Stimulated activated naive CD8-positive, alpha-beta T cell treated with anti-CD3 and anti-CD28 coated beads, Interleukin-15, amount 100 ng/mL, for 72 hours (primary cell): ENCODE measurements around the gene POM121.
"Not testable (repeated sequence)": the region's sequence is repeated elsewhere in the genome, so short reads cannot be mapped to it uniquely, and the experiment has no call there.

Experiments
- ATAC-seq: fragments of 150-1000 bp; cut with Tn5 transposase; 2 replicates; pipeline ENCODE4 v1.10.0; 2021; ENCODE audit warnings: mild to moderate bottlenecking, moderate library complexity
- DNase-seq, 2 donors: peaks; one replicate each; pipeline ENCODE4 v3.0.0; 2021 to 2022
- H3K27ac Mint-ChIP-seq, 2 donors: one replicate each; pipeline ENCODE4 v1.8.0; 2022; ENCODE audit warnings: mild to moderate bottlenecking in 2 of 2, mixed read lengths in 2 of 2, moderate library complexity in 2 of 2
- H3K27me3 Mint-ChIP-seq: one replicate; pipeline ENCODE4 v1.8.0; 2022; ENCODE audit warnings: mixed read lengths
- H3K4me1 Mint-ChIP-seq: one replicate; pipeline ENCODE4 v1.8.0; 2022; ENCODE audit warnings: mild to moderate bottlenecking, mixed read lengths
- H3K4me3 Mint-ChIP-seq, 2 donors: one replicate each; pipeline ENCODE4 v1.8.0; 2022; ENCODE audit warnings: mild to moderate bottlenecking in 2 of 2, mixed read lengths in 2 of 2, moderate library complexity in 1 of 2
- H3K9me3 Mint-ChIP-seq, 2 donors: one replicate each; pipeline ENCODE4 v1.8.0; 2022; ENCODE audit warnings: mixed read lengths in 2 of 2

POM121 gene

GRCh38 chr7:72942022-72942705 is 17.3 kb downstream of the POM121 start:
- H3K27me3 Mint-ChIP-seq, H3K4me3 Mint-ChIP-seq, H3K4me1 Mint-ChIP-seq, H3K27ac Mint-ChIP-seq, ATAC-seq, H3K9me3 Mint-ChIP-seq, DNase-seq: not testable (repeated sequence)

GRCh38 chr7:72942956-72943355 is 18.1 kb downstream of the POM121 start:
- not testable (repeated sequence) for H3K4me1 Mint-ChIP-seq, H3K27ac Mint-ChIP-seq, H3K27me3 Mint-ChIP-seq, DNase-seq, H3K9me3 Mint-ChIP-seq, ATAC-seq
- peak overlapping the region in 1 of 2 donors; percentile 4 for H3K4me3 Mint-ChIP-seq

- not testable (repeated sequence) for H3K4me3 Mint-ChIP-seq, H3K27ac Mint-ChIP-seq
- ATAC-seq = peak; percentile 6
These were observed 20.0 kb downstream of the POM121 start for GRCh38 chr7:72944937-72945336.

DNA sequence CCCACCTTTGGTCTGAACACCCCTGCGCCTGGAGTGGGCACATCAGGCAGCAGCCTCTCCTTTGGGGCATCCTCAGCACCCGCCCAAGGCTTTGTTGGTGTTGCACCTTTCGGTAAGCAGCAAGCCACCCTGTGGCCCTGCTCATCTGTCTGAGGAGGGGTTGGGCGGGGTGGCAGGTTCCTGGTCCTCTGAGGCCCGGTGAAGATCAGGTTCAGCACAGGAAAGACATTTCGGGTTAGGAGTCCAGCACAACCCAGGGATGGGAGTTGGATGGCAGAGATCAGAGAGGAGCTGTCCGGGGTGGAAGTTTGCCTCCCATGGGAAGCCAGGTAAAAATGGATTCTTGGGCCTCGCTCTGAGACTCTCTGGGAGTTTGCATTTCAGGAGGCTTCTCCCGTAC is 20.7 kb downstream of the POM121 start:
- not testable (repeated sequence) for H3K9me3 Mint-ChIP-seq, H3K4me1 Mint-ChIP-seq, H3K27me3 Mint-ChIP-seq, H3K4me3 Mint-ChIP-seq, DNase-seq, ATAC-seq
- peak overlapping the region in 1 of 2 donors; percentile 38 for H3K27ac Mint-ChIP-seq

More at GRCh38 chr7:72944937-72945336, 20.0 kb downstream of the POM121 start:
- H3K27me3 Mint-ChIP-seq, DNase-seq, H3K4me1 Mint-ChIP-seq, H3K9me3 Mint-ChIP-seq: not testable (repeated sequence)

DNA sequence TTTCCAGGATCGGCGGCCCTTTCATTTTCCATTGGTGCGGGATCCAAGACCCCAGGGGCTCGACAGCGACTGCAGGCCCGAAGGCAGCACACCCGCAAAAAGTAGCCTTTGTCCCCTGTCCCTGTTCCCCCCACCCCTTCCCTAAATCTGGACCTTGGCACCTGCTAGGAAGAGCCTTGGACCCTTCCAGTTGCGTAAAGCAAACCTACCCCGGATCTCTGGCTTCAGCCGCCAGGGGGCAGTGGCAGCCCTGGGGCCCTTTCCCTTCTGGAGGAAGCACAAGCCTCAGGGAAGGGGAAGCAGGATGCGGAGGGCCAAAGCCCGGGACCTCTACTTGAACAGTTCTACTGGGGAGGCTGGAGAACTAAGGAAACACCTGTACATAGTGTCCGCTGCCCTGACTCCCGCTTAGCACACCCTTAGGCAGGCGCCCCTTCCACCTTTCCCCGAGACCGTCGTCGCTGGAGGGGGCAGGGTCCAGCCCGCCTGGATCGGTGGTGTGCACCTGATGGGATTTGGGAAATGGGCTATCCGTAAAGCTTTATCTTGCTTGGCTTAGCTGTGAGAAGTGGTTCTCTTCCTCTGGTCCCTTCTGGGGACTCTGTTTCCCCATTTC is 21.3 kb downstream of the POM121 start:
- not testable (repeated sequence) for DNase-seq, ATAC-seq, H3K4me1 Mint-ChIP-seq, H3K27ac Mint-ChIP-seq, H3K27me3 Mint-ChIP-seq, H3K9me3 Mint-ChIP-seq, H3K4me3 Mint-ChIP-seq

GRCh38 chr7:72948714-72949113 is 23.8 kb downstream of the POM121 start:
- ATAC-seq, H3K27ac Mint-ChIP-seq: not testable (repeated sequence)

DNA sequence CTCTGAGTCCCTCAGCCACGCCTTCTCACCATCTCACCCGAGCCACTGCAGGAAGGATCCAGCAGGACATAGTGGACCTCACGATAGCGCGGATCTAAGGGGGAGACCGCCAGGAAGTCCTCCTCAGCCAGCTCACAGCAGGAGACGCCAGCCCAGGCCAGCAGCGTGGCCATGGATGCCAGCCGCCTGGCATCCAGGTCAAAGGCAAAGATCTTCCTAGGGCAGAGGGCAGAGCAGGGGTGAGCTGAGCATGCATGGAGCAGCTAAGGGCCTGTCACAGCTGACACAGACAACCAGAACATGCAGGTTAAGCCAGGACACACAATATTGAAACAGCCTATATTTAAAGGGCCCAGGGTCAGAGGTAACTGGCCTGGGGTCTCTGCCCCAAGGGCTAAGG is 24.4 kb downstream of the POM121 start:
- not testable (repeated sequence) for H3K4me3 Mint-ChIP-seq, H3K27me3 Mint-ChIP-seq, H3K9me3 Mint-ChIP-seq, DNase-seq, ATAC-seq, H3K27ac Mint-ChIP-seq, H3K4me1 Mint-ChIP-seq

More at GRCh38 chr7:72948714-72949113, 23.8 kb downstream of the POM121 start:
- not testable (repeated sequence) for H3K27me3 Mint-ChIP-seq, H3K4me1 Mint-ChIP-seq, H3K9me3 Mint-ChIP-seq, DNase-seq, H3K4me3 Mint-ChIP-seq

GRCh38 chr7:72949686-72950085 is 24.8 kb downstream of the POM121 start:
- not testable (repeated sequence) for H3K9me3 Mint-ChIP-seq, H3K4me3 Mint-ChIP-seq, DNase-seq, ATAC-seq, H3K27me3 Mint-ChIP-seq, H3K4me1 Mint-ChIP-seq
- peak overlapping the region in 1 of 2 donors; percentile 87 for H3K27ac Mint-ChIP-seq

GRCh38 chr7:72950432-72950831 is 25.5 kb downstream of the POM121 start:
- not testable (repeated sequence) for H3K4me1 Mint-ChIP-seq, H3K9me3 Mint-ChIP-seq, H3K27ac Mint-ChIP-seq, H3K27me3 Mint-ChIP-seq, DNase-seq, H3K4me3 Mint-ChIP-seq, ATAC-seq

GRCh38 chr7:72953901-72954562 is 29.1 kb downstream of the POM121 start:
- ATAC-seq = peak; percentile 73
- not testable (repeated sequence) for H3K9me3 Mint-ChIP-seq, H3K4me1 Mint-ChIP-seq, DNase-seq, H3K27ac Mint-ChIP-seq, H3K27me3 Mint-ChIP-seq
- peak overlapping the region in 1 of 2 donors; percentile 47 for H3K4me3 Mint-ChIP-seq

DNA sequence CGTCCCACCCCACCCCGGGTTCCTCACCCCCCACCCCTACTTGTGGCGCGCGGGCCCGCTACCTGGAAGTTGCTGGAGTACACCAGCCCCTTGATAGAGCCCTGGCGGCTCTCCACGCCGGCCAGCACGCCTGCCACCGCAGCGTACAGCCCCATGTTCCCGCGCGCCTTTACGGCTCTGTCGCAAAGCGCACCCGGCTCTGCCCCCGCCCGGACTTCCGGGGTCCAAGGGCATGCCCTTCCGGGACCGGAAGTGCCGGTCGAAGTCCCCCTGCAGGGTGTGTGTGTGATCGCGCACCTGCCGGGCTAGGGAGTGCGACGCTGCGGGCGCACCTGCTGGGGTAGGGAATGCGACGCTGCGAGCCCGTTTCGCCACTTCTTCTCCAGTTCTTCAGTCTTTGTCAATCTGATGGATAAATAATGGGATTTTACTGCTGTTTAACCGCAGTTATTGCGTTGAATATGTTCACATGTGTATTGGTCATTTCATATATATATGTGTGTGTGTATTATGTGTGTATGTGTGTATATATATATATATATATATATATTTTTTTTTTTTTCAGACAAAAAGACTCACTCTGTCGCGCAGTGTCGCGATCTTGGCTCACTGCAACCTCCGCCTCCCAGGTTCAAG is 29.8 kb downstream of the POM121 start:
- not testable (repeated sequence) for H3K4me1 Mint-ChIP-seq, H3K27me3 Mint-ChIP-seq, H3K9me3 Mint-ChIP-seq, H3K27ac Mint-ChIP-seq
- H3K4me3 Mint-ChIP-seq = peak overlapping the region; percentile 66
- DNase-seq = peak in 1 of 2 donors; percentile 35
- ATAC-seq = peak; percentile 94

- not testable (repeated sequence) for H3K27me3 Mint-ChIP-seq, H3K27ac Mint-ChIP-seq, H3K9me3 Mint-ChIP-seq, H3K4me3 Mint-ChIP-seq, H3K4me1 Mint-ChIP-seq, DNase-seq
- peak; percentile 37 for ATAC-seq
These were observed 35.1 kb downstream of the POM121 start for GRCh38 chr7:72960029-72960428.

DNA sequence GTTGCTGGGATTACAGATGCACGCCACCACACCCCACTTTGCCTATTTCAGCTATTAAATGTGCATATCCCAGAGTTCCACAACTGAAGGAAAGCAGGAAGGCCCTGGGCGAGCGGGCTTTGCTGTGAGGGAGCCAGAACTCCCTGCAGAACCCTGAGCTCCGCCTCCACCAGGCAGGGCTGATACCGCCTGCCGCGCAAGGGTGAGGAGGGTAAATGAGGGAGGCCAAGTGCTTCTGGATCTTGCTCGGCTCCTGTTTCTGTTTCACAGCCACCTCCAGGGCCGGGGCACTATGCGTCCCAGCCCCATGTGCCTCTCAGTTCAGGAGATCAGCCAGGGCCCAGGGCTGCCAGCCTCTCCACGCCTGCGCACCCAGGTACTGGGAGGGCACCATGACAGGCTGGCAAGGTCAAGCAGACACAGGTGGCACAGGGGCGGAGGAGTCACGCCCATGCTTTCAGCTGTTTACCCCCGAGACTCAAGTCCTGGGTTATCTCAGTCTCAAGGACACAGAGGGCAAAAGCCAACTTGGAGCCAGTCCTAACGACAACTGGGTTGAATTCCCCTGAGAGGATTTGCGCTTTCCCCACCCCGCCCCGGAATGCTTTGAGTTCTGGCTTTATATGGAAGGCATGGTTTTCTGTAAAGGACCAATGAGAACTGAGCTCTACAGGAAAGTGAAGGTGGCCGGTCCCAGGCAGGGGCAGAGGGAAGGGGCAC is 35.9 kb downstream of the POM121 start:
- not testable (repeated sequence) for H3K4me3 Mint-ChIP-seq, H3K9me3 Mint-ChIP-seq, ATAC-seq, H3K27me3 Mint-ChIP-seq, DNase-seq, H3K4me1 Mint-ChIP-seq, H3K27ac Mint-ChIP-seq

- ATAC-seq, H3K4me1 Mint-ChIP-seq, H3K27ac Mint-ChIP-seq, DNase-seq, H3K27me3 Mint-ChIP-seq, H3K4me3 Mint-ChIP-seq, H3K9me3 Mint-ChIP-seq: not testable (repeated sequence)
These were observed 36.4 kb downstream of the POM121 start for GRCh38 chr7:72961346-72961650.

DNA sequence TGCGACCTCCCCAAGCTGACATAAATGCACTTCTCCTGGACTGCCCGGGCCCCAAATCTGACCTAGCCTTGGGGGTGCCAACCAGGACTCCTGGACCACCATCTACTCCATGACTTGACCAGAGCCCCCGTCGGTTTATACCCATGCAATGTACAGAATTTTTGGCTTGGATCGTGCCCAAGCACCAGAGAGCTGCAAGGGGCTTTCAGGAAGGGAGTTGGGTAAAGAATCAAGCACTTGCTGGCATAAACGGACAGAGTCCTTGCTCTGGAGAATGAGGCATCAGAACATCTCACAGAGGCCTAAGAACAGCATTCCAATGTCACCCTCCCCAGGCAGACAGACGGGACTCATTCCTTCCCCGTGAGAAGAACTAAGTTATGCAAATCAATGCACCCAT is 38.2 kb downstream of the POM121 start:
- H3K4me1 Mint-ChIP-seq, H3K9me3 Mint-ChIP-seq, H3K27me3 Mint-ChIP-seq, DNase-seq, H3K27ac Mint-ChIP-seq, ATAC-seq, H3K4me3 Mint-ChIP-seq: not testable (repeated sequence)
